PC-3 (cell line): Measurements from ENCODE around the gene HSD17B11.

ENCODE experiments used
- EZH2 ChIP-seq: fragments of 300-600 bp; sonication (generic); IDR thresholded peaks from one replicate; pipeline ENCODE4 v1.6.1; 2017; ENCODE audit warnings: antibody characterized with exemption, mild to moderate bottlenecking, low read length; ENCODE audit not compliant: unreplicated experiment
- EZH2phosphoT487 ChIP-seq: fragments of 300-600 bp; sonication (generic); IDR thresholded peaks from 2 replicates; pipeline ENCODE4 v1.6.1; 2018; ENCODE audit warnings: mild to moderate bottlenecking, antibody characterized with exemption, low read length, borderline replicate concordance
- TF ChIP-seq, protein P1 (sequence below): fragments of 300-600 bp; sonication (generic); conservative IDR thresholded peaks from 2 replicates; pipeline ENCODE4 v1.5.1; 2017; ENCODE audit warnings: antibody characterized with exemption, low read depth, mild to moderate bottlenecking, low read length

DNA sequence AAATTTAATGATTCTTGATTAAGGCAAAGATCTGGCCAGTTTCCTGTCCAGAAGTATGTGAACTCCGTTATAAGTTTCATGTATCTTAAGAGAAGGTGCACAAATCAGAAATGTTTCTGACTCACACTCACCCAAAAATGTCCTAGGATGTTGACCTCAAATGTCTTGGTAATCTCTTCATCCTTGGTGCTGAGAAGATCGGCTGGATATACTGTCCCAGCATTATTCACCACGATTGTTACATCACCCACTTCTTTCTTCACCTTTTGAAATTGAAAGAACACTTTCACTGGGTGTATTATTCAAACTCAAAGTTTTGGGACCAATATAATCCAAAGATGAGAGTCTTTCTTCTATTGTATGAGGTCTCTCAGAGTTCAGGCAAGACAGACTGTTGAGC lies 74.0 kb downstream of the HSD17B11 start:
- TF ChIP-seq EZH2 (no peak), EZH2phosphoT487 (no peak)
- TF ChIP-seq, protein P1, sequence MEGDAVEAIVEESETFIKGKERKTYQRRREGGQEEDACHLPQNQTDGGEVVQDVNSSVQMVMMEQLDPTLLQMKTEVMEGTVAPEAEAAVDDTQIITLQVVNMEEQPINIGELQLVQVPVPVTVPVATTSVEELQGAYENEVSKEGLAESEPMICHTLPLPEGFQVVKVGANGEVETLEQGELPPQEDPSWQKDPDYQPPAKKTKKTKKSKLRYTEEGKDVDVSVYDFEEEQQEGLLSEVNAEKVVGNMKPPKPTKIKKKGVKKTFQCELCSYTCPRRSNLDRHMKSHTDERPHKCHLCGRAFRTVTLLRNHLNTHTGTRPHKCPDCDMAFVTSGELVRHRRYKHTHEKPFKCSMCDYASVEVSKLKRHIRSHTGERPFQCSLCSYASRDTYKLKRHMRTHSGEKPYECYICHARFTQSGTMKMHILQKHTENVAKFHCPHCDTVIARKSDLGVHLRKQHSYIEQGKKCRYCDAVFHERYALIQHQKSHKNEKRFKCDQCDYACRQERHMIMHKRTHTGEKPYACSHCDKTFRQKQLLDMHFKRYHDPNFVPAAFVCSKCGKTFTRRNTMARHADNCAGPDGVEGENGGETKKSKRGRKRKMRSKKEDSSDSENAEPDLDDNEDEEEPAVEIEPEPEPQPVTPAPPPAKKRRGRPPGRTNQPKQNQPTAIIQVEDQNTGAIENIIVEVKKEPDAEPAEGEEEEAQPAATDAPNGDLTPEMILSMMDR = no peak
